H9 (cell line): ENCODE results near the gene ASB10. TPM values are rescaled to one million over a fixed set of nuclear protein-coding genes. Genes with fewer than 3 reads are reported as not detected.

Source experiments
- DNase-seq: peaks from one replicate; pipeline ENCODE4 v3.0.0-alpha.2; 2017
- H2AFZ ChIP-seq: one replicate; pipeline ENCODE4 v1.6.1; 2013; ENCODE audit warnings: mild to moderate bottlenecking, low read length, control low read depth, moderate library complexity
- H2AK5ac ChIP-seq: 2 replicates; pipeline ENCODE4 v1.6.1; 2013; ENCODE audit warnings: low read length, control low read depth, mixed read lengths; ENCODE audit not compliant: insufficient read length
- H2BK120ac ChIP-seq: one replicate; pipeline ENCODE4 v1.6.1; 2013; ENCODE audit warnings: low read depth, mild to moderate bottlenecking, low read length, control low read depth, inconsistent platforms; ENCODE audit not compliant: poor library complexity, severe bottlenecking
- H2BK12ac ChIP-seq: 2 replicates; pipeline ENCODE4 v1.6.1; 2013; ENCODE audit warnings: low read length, control low read depth, mixed read lengths, low read depth; ENCODE audit not compliant: insufficient read length
- H2BK15ac ChIP-seq: 2 replicates; pipeline ENCODE4 v1.6.1; 2013; ENCODE audit warnings: low read depth, low read length, control low read depth
- H2BK20ac ChIP-seq: one replicate; pipeline ENCODE4 v1.6.1; 2013; ENCODE audit warnings: low read depth, mild to moderate bottlenecking, low read length, control low read depth, inconsistent platforms; ENCODE audit not compliant: poor library complexity, severe bottlenecking
- H2BK5ac ChIP-seq: 2 replicates; pipeline ENCODE4 v1.6.1; 2013; ENCODE audit warnings: low read length, control low read depth, mixed read lengths; ENCODE audit not compliant: insufficient read length
- H3K14ac ChIP-seq: 2 replicates; pipeline ENCODE4 v1.6.1; 2013; ENCODE audit warnings: low read length, control low read depth; ENCODE audit not compliant: insufficient read depth
- H3K18ac ChIP-seq: 2 replicates; pipeline ENCODE4 v1.6.1; 2013; ENCODE audit warnings: low read depth, mild to moderate bottlenecking, mixed read lengths, low read length, control low read depth; ENCODE audit not compliant: insufficient read length
- H3K23ac ChIP-seq: 2 replicates; pipeline ENCODE4 v1.6.1; 2013; ENCODE audit warnings: low read length, control low read depth, mixed read lengths, low read depth; ENCODE audit not compliant: insufficient read length
- H3K23me2 ChIP-seq: 2 replicates; pipeline ENCODE4 v1.6.1; 2013; ENCODE audit warnings: low read depth, mild to moderate bottlenecking, mixed read lengths, low read length, control low read depth; ENCODE audit not compliant: insufficient read length, poor library complexity, severe bottlenecking
- H3K27ac ChIP-seq: 2 replicates; pipeline ENCODE4 v1.5.1; 2013; ENCODE audit warnings: low read length, control low read depth, mixed read lengths, low read depth; ENCODE audit not compliant: insufficient read length
- H3K27me3 ChIP-seq: 2 replicates; pipeline ENCODE4 v1.6.1; 2013; ENCODE audit warnings: low read length, control low read depth, inconsistent platforms; ENCODE audit not compliant: insufficient read depth
- H3K4ac ChIP-seq: 2 replicates; pipeline ENCODE4 v1.6.1; 2013; ENCODE audit warnings: low read depth, mild to moderate bottlenecking, control low read depth, inconsistent platforms, low read length, moderate library complexity
- H3K4me1 ChIP-seq: 2 replicates; pipeline ENCODE4 v1.6.1; 2013; ENCODE audit warnings: low read length, control low read depth, inconsistent platforms; ENCODE audit not compliant: insufficient read depth
- H3K4me2 ChIP-seq: 2 replicates; pipeline ENCODE4 v1.6.1; 2013; ENCODE audit warnings: low read length, control low read depth, mixed read lengths; ENCODE audit not compliant: insufficient read length, insufficient read depth
- H3K56ac ChIP-seq: 2 replicates; pipeline ENCODE4 v1.6.1; 2013; ENCODE audit warnings: low read depth, mild to moderate bottlenecking, mixed read lengths, low read length, control low read depth; ENCODE audit not compliant: insufficient read length
- H3K79me1 ChIP-seq: 2 replicates; pipeline ENCODE4 v1.6.1; 2013; ENCODE audit warnings: low read depth, mild to moderate bottlenecking, moderate library complexity, low read length, control low read depth, inconsistent platforms; ENCODE audit not compliant: insufficient read depth, poor library complexity, severe bottlenecking
- H3K79me2 ChIP-seq: 2 replicates; pipeline ENCODE4 v1.6.1; 2013; ENCODE audit warnings: low read length, control low read depth, inconsistent platforms; ENCODE audit not compliant: insufficient read depth
- H3K9ac ChIP-seq: 2 replicates; pipeline ENCODE4 v1.6.1; 2013; ENCODE audit warnings: low read length, control low read depth, mixed read lengths; ENCODE audit not compliant: insufficient read length; ENCODE audit errors: extremely low read depth
- H3K9me3 ChIP-seq: one replicate; pipeline ENCODE4 v1.6.1; 2013; ENCODE audit warnings: low read depth, low read length, inconsistent platforms; ENCODE audit not compliant: control insufficient read depth
- H3T11ph ChIP-seq: one replicate; pipeline ENCODE4 v1.6.1; 2013; ENCODE audit warnings: mild to moderate bottlenecking, low read length, control low read depth, inconsistent platforms
- H4K20me1 ChIP-seq: one replicate; pipeline ENCODE4 v1.6.1; 2013; ENCODE audit not compliant: control insufficient read depth, insufficient read length, insufficient read depth
- H4K5ac ChIP-seq: 2 replicates; pipeline ENCODE4 v1.6.1; 2013; ENCODE audit warnings: low read depth, mild to moderate bottlenecking, mixed read lengths, low read length, control low read depth; ENCODE audit not compliant: insufficient read length
- H4K8ac ChIP-seq: replicated peaks from 2 replicates; pipeline ENCODE4 v1.6.1; 2013; ENCODE audit warnings: low read length, control low read depth, mixed read lengths, low read depth; ENCODE audit not compliant: insufficient read length
- H4K91ac ChIP-seq: 2 replicates; pipeline ENCODE4 v1.6.1; 2013; ENCODE audit warnings: low read depth, mild to moderate bottlenecking, moderate library complexity, mixed read lengths, low read length, control low read depth; ENCODE audit not compliant: insufficient read length
- H3K27ac Mint-ChIP-seq, 3 experiments: 2 replicates in 2 of 3; 3 replicates in 1 of 3; pipeline ENCODE4 v1.8.0; 2020 to 2021; ENCODE audit warnings: mixed read lengths in 3 of 3, mild to moderate bottlenecking in 1 of 3, moderate library complexity in 1 of 3
- H3K27me3 Mint-ChIP-seq: 2 replicates; pipeline ENCODE4 v1.8.0; 2021; ENCODE audit warnings: low read depth, mild to moderate bottlenecking, moderate library complexity, mixed read lengths
- H3K36me3 Mint-ChIP-seq, 3 experiments: 2 replicates in 2 of 3; 3 replicates in 1 of 3; pipeline ENCODE4 v1.8.0; 2020 to 2021; ENCODE audit warnings: low read depth in 3 of 3, mixed read lengths in 3 of 3; ENCODE audit not compliant: insufficient read depth in 1 of 3
- H3K4me1 Mint-ChIP-seq, 2 experiments: 2 replicates each; pipeline ENCODE4 v1.8.0; 2020; ENCODE audit warnings: mixed read lengths in 2 of 2
- H3K4me3 Mint-ChIP-seq, 2 experiments: 2 replicates in 1 of 2; 3 replicates in 1 of 2; pipeline ENCODE4 v1.8.0; 2020 to 2021; ENCODE audit warnings: mild to moderate bottlenecking in 2 of 2, mixed read lengths in 2 of 2, moderate library complexity in 1 of 2
- H3K9me3 Mint-ChIP-seq, 2 experiments: 2 replicates in 1 of 2; 3 replicates in 1 of 2; pipeline ENCODE4 v1.8.0; 2020; ENCODE audit warnings: mild to moderate bottlenecking in 2 of 2, mixed read lengths in 2 of 2, moderate library complexity in 1 of 2
- WGBS: extraction: QIAGEN DNeasy Blood & Tissue Kit; methylation state at CpG from one replicate; pipeline ENCODE4 v1.1.7; 2013; ENCODE audit warnings: missing lambda C conversion rate, low lambda C conversion rate, mixed read lengths; ENCODE audit not compliant: insufficient read length; ENCODE audit errors: extremely low coverage; 5-methylcytosine and 5-hydroxymethylcytosine counted together
- total RNA-seq: library from RNA; stranded (reverse); gene quantifications from 2 replicates; pipeline ENCODE4 v1.2.1, GENCODE V29; 2021
- TF ChIP-seq, protein P1 (sequence below): fragments of 200-600 bp; sonication (generic); conservative IDR thresholded peaks from 3 replicates; pipeline ENCODE4 v1.8.0; 2021; ENCODE audit warnings: antibody characterized with exemption, mild to moderate bottlenecking

Gene ASB10
- total RNA-seq, 1 experiment from 2014 or later = not detected

DNA sequence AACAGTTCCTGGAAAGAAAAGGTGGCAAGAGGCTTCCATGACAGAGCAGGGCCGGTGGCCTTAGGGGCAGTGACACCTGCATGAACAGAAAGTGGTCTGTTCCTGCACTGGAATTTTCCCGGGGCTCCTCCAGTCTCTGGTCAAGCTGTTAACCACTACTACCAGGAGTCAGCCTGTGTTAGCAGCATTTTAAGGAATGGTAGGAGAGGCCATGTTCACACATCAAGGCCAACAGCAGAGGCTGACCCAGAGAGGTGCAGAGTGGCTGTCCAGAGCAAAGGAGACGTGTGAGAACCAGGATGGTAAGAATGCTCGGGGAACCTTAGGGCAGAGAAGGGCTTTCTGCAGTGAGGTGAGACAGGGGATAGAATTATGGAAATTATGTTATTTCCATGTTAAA, 14.7 kb upstream of the ASB10 start:
- Mint-ChIP-seq H3K9me3 (no peaks in the 10 kb centered on the region), H3K36me3 (no peaks in the 10 kb centered on the region; a peak in 1 of 7 replicates), H3K27ac (no peak overlapping the region), H3K4me3 (no peak overlapping the region), H3K4me1 (peaks cover 3 to 5% of the 10 kb centered on the region in 2 experiments), H3K27me3 (peaks cover 47% of the 10 kb centered on the region)
- no CpG with 5 or more reads among the region's 4 CpGs for WGBS
- Histone ChIP-seq H4K91ac (no peak overlapping the region), H3K18ac (no peak overlapping the region), H2AK5ac (no peak overlapping the region), H3K4ac (no peak overlapping the region), H3K56ac (no peak overlapping the region), H3K27me3 (no peaks in the 10 kb centered on the region), H2BK12ac (no peak overlapping the region), H3K27ac (no peak overlapping the region), H3T11ph (no peak overlapping the region), H3K23ac (no peak overlapping the region), H4K8ac (no peak overlapping the region), H3K9me3 (no peaks in the 10 kb centered on the region), H3K4me1 (no peaks in the 10 kb centered on the region; the same call in 1 of the 2 replicates), H4K20me1 (peaks cover 3% of the 10 kb centered on the region), H2BK15ac (no peak overlapping the region), H3K23me2 (no peaks in the 10 kb centered on the region), H3K79me1 (no peaks in the 10 kb centered on the region), H3K4me2 (no peak overlapping the region), H2BK120ac (no peak overlapping the region), H2AFZ (no peak overlapping the region), H4K5ac (no peak overlapping the region), H3K14ac (no peak overlapping the region), H3K9ac (no peak overlapping the region), H2BK20ac (no peak overlapping the region), H2BK5ac (no peak overlapping the region), H3K79me2 (no peaks in the 10 kb centered on the region)
- no peak for DNase-seq
- TF ChIP-seq, protein P1, sequence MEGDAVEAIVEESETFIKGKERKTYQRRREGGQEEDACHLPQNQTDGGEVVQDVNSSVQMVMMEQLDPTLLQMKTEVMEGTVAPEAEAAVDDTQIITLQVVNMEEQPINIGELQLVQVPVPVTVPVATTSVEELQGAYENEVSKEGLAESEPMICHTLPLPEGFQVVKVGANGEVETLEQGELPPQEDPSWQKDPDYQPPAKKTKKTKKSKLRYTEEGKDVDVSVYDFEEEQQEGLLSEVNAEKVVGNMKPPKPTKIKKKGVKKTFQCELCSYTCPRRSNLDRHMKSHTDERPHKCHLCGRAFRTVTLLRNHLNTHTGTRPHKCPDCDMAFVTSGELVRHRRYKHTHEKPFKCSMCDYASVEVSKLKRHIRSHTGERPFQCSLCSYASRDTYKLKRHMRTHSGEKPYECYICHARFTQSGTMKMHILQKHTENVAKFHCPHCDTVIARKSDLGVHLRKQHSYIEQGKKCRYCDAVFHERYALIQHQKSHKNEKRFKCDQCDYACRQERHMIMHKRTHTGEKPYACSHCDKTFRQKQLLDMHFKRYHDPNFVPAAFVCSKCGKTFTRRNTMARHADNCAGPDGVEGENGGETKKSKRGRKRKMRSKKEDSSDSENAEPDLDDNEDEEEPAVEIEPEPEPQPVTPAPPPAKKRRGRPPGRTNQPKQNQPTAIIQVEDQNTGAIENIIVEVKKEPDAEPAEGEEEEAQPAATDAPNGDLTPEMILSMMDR = no peak
